H1 (cell line): Measurements from ENCODE around the gene TFB1M. TPM values are rescaled to one million over a fixed set of nuclear protein-coding genes. Genes with fewer than 3 reads are reported as not detected.

Experiments
- CTCF ChIA-PET: fragments of 300-600 bp; sonication (Branson Sonifier 250); formaldehyde crosslinking; loops from one replicate; lab custom pipeline; 2021; ENCODE audit not compliant: partially characterized antibody; lab: Charles Lee
- POLR2A ChIA-PET: fragments of 300-600 bp; sonication (Branson Sonifier 250); formaldehyde crosslinking; loops from one replicate; lab custom pipeline; 2021; ENCODE audit warnings: inconsistent platforms; ENCODE audit not compliant: partially characterized antibody; lab: Charles Lee
- DNase-seq, 2 experiments: peaks; one replicate each; pipeline versions ENCODE4 v3.0.0 to v3.0.0-alpha.2; 2010 to 2022; ENCODE audit warnings: low spot score in 2 of 2, low read depth in 1 of 2, mixed read lengths in 1 of 2
- FAIRE-seq: peaks from 2 replicates; lab custom pipeline; 2011; peaks lifted over from hg19 to GRCh38; lab: Jason Lieb, UNC
- H2AFZ ChIP-seq: 2 replicates; pipeline ENCODE4 v1.8.1; 2012; ENCODE audit warnings: low read length, inconsistent platforms
- H2AK5ac ChIP-seq: 2 replicates; pipeline ENCODE4 v1.6.1; 2013; ENCODE audit warnings: low read depth, low read length
- H2BK120ac ChIP-seq: replicated peaks from 2 replicates; pipeline ENCODE3; 2013; ENCODE audit warnings: low read depth, low read length, inconsistent platforms
- H2BK12ac ChIP-seq: 2 replicates; pipeline ENCODE4 v1.6.1; 2013; ENCODE audit warnings: low read depth, low read length
- H2BK15ac ChIP-seq: 2 replicates; pipeline ENCODE4 v1.6.1; 2013; ENCODE audit warnings: low read length
- H2BK20ac ChIP-seq: 2 replicates; pipeline ENCODE4 v1.6.1; 2013; ENCODE audit warnings: low read length
- H2BK5ac ChIP-seq: 2 replicates; pipeline ENCODE4 v1.6.1; 2013; ENCODE audit warnings: low read depth, low read length
- H3K14ac ChIP-seq: 2 replicates; pipeline ENCODE4 v1.6.1; 2013; ENCODE audit warnings: inconsistent platforms; ENCODE audit not compliant: insufficient read length
- H3K18ac ChIP-seq: 2 replicates; pipeline ENCODE4 v1.6.1; 2013; ENCODE audit warnings: low read length; ENCODE audit errors: extremely low read depth
- H3K23ac ChIP-seq: 2 replicates; pipeline ENCODE4 v1.6.1; 2013; ENCODE audit warnings: inconsistent platforms; ENCODE audit not compliant: insufficient read length
- H3K23me2 ChIP-seq: 2 replicates; pipeline ENCODE4 v1.6.1; 2013; ENCODE audit warnings: low read depth, low read length
- H3K27ac ChIP-seq: 2 replicates; pipeline ENCODE4 v1.6.1; 2011; ENCODE audit warnings: low read depth, low read length, inconsistent platforms
- H3K27me3 ChIP-seq, 4 experiments: replicated peaks in 1 of 4; 1 replicate in 1 of 4; 2 replicates in 3 of 4; pipeline versions ENCODE4 v1.6.1 to v1.8.1; 2011 to 2013; ENCODE audit warnings: low read length in 3 of 4, mild to moderate bottlenecking in 3 of 4, inconsistent platforms in 2 of 4, mixed read lengths in 2 of 4, moderate library complexity in 1 of 4; ENCODE audit not compliant: control insufficient read depth in 3 of 4, insufficient read depth in 3 of 4; ENCODE audit errors: extremely low read depth in 1 of 4
- H3K36me3 ChIP-seq, 4 experiments: 2 replicates each; pipeline versions ENCODE4 v1.6.1 to v1.8.1; 2011 to 2013; ENCODE audit warnings: mild to moderate bottlenecking in 4 of 4, low read length in 3 of 4, moderate library complexity in 2 of 4, control low read depth in 1 of 4, inconsistent platforms in 1 of 4; ENCODE audit not compliant: insufficient read depth in 4 of 4, control insufficient read depth in 2 of 4
- H3K4ac ChIP-seq: replicated peaks from 2 replicates; pipeline ENCODE3; 2013; ENCODE audit warnings: low read length, low read depth, mixed read lengths, inconsistent platforms; ENCODE audit not compliant: insufficient read length
- H3K4me1 ChIP-seq, 4 experiments: replicated peaks in 1 of 4; 1 replicate in 1 of 4; 2 replicates in 3 of 4; pipeline versions ENCODE4 v1.6.1 to v1.8.1; 2011 to 2013; ENCODE audit warnings: low read length in 3 of 4, inconsistent platforms in 2 of 4, mixed read lengths in 1 of 4; ENCODE audit not compliant: insufficient read depth in 4 of 4, control insufficient read depth in 3 of 4
- H3K4me2 ChIP-seq, 2 experiments: 2 replicates each; pipeline versions ENCODE4 v1.6.1 to v1.8.1; 2011 to 2013; ENCODE audit warnings: low read depth in 2 of 2, low read length in 2 of 2, control low read depth in 1 of 2, inconsistent platforms in 1 of 2, mild to moderate bottlenecking in 1 of 2; ENCODE audit not compliant: insufficient read depth in 1 of 2
- H3K4me3 ChIP-seq, 4 experiments: fragments of 200-600, 300-600 bp in 1 of 4; sonication (generic), shearing (Covaris generic), sonication (Bioruptor Twin) in 1 of 4; 2 replicates each; pipeline versions ENCODE4 v1.5.1 to v1.8.1; 2011 to 2016; ENCODE audit warnings: low read length in 4 of 4, low read depth in 3 of 4, control low read depth in 2 of 4, inconsistent platforms in 2 of 4, mild to moderate bottlenecking in 2 of 4, mixed read lengths in 1 of 4, moderate library complexity in 1 of 4; ENCODE audit not compliant: insufficient read depth in 2 of 4; ENCODE audit errors: extremely low read depth in 1 of 4
- H3K56ac ChIP-seq: replicated peaks from 2 replicates; pipeline ENCODE3; 2013; ENCODE audit warnings: low read depth, mild to moderate bottlenecking, mixed read lengths, low read length, inconsistent platforms; ENCODE audit not compliant: insufficient read length
- H3K79me1 ChIP-seq: 2 replicates; pipeline ENCODE4 v1.6.1; 2013; ENCODE audit warnings: low read depth, low read length, control low read depth
- H3K79me2 ChIP-seq, 2 experiments: 2 replicates each; pipeline versions ENCODE4 v1.6.1 to v1.8.1; 2012 to 2013; ENCODE audit warnings: low read length in 2 of 2, mild to moderate bottlenecking in 2 of 2, inconsistent platforms in 1 of 2; ENCODE audit not compliant: insufficient read depth in 2 of 2, control insufficient read depth in 1 of 2
- H3K9ac ChIP-seq, 4 experiments: replicated peaks in 1 of 4; 1 replicate in 1 of 4; 2 replicates in 3 of 4; pipeline versions ENCODE4 v1.6.1 to v1.8.1; 2011 to 2013; ENCODE audit warnings: low read depth in 3 of 4, low read length in 3 of 4, control low read depth in 2 of 4, mild to moderate bottlenecking in 2 of 4, moderate library complexity in 2 of 4, inconsistent platforms in 1 of 4; ENCODE audit errors: extremely low read depth in 1 of 4
- H3K9me3 ChIP-seq, 2 experiments: 2 replicates each; pipeline versions ENCODE4 v1.6.1 to v1.8.1; 2012 to 2013; ENCODE audit warnings: mild to moderate bottlenecking in 2 of 2, moderate library complexity in 2 of 2, control low read depth in 1 of 2, inconsistent platforms in 1 of 2, low read depth in 1 of 2, low read length in 1 of 2, mixed read lengths in 1 of 2; ENCODE audit not compliant: insufficient read depth in 2 of 2
- H4K20me1 ChIP-seq, 2 experiments: replicated peaks in 1 of 2; 2 replicates each; pipeline versions ENCODE3 to v1.8.1; 2011 to 2013; ENCODE audit warnings: inconsistent platforms in 2 of 2, low read length in 2 of 2, mild to moderate bottlenecking in 1 of 2; ENCODE audit not compliant: insufficient read depth in 2 of 2, control insufficient read depth in 1 of 2
- H4K5ac ChIP-seq: 2 replicates; pipeline ENCODE4 v1.6.1; 2013; ENCODE audit warnings: low read length, low read depth, mixed read lengths, inconsistent platforms; ENCODE audit not compliant: insufficient read length
- H4K8ac ChIP-seq: 2 replicates; pipeline ENCODE4 v1.8.0; 2013; ENCODE audit warnings: mild to moderate bottlenecking, moderate library complexity, low read length, inconsistent platforms; ENCODE audit not compliant: insufficient read depth; ENCODE audit errors: extremely low read depth
- H4K91ac ChIP-seq: replicated peaks from 2 replicates; pipeline ENCODE3; 2013; ENCODE audit warnings: low read length, mixed read lengths, inconsistent platforms; ENCODE audit not compliant: insufficient read length
- BACH1 ChIP-seq: IDR thresholded peaks from 2 replicates; pipeline ENCODE4 v1.6.1; 2012; ENCODE audit warnings: low read length, improper control_type of control experiment
- CBX8 ChIP-seq: fragments of 300-800, 300-1000 bp; sonication (generic); IDR thresholded peaks from 2 replicates; pipeline ENCODE4 v1.7.1; 2016; ENCODE audit warnings: low read depth, low read length, borderline replicate concordance
- CEBPB ChIP-seq: IDR thresholded peaks from 2 replicates; pipeline ENCODE4 v1.6.1; 2012; ENCODE audit warnings: low read depth, low read length
- CHD1 ChIP-seq: IDR thresholded peaks from 2 replicates; pipeline ENCODE4 v1.6.1; 2012; ENCODE audit warnings: low read depth, low read length, improper control_type of control experiment
- SP2 ChIP-seq: IDR thresholded peaks from 2 replicates; pipeline ENCODE4 v1.6.1; 2012; ENCODE audit warnings: mild to moderate bottlenecking, low read length, inconsistent platforms
- SP4 ChIP-seq: IDR thresholded peaks from 2 replicates; pipeline ENCODE4 v1.6.1; 2012; ENCODE audit warnings: low read length, inconsistent platforms
- TAF7 ChIP-seq: optimal IDR thresholded peaks from 2 replicates; pipeline ENCODE3; 2011; ENCODE audit warnings: low read depth, mild to moderate bottlenecking, inconsistent platforms, low read length, moderate library complexity, borderline replicate concordance
- WGBS, 2 experiments: shearing (Covaris generic) in 1 of 2; methylation state at CpG; one replicate each; pipeline versions ENCODE4 v1.1.6 to v1.1.7; 2013 to 2015; ENCODE audit warnings: low lambda C conversion rate in 2 of 2, mixed read lengths in 2 of 2, inconsistent platforms in 1 of 2, low coverage in 1 of 2, missing lambda C conversion rate in 1 of 2; ENCODE audit not compliant: insufficient replicate concordance in 2 of 2, insufficient coverage in 1 of 2, insufficient read length in 1 of 2; ENCODE audit errors: extremely low coverage in 1 of 2, missing lambda C conversion rate in 1 of 2; 5-methylcytosine and 5-hydroxymethylcytosine counted together
- polyA plus RNA-seq, 7 experiments: library from polyadenylated mRNA; depleted of rRNA in 3 of 7; stranded (reverse) in 5 of 7; unstranded in 2 of 7; fragments of >200 nt in 5 of 7; fragments of 200-250 nt in 2 of 7; gene quantifications; 1 replicate in 5 of 7; 2 replicates in 1 of 7; 4 replicates in 1 of 7; pipeline versions ENCODE4 v1.2.1 to v1.2.3, GENCODE V29; 2011 to 2013; ENCODE audit warnings: missing spikeins in 2 of 7, mixed read lengths in 2 of 7
- total RNA-seq: library from RNA; stranded (reverse); fragmentation: NEBNext Ultra II Directional; extraction: Animal tissue kit (Norgen Biotek cat#: 25700); gene quantifications from 2 replicates; pipeline ENCODE4 v1.2.1, GENCODE V29; 2021

The TFB1M gene
- total and polyA plus RNA-seq, 2 of the 8 experiments (the other 6 are each of a cell fraction or from before 2014, with no cell fraction given) = 28.2 to 49.4 TPM

DNA sequence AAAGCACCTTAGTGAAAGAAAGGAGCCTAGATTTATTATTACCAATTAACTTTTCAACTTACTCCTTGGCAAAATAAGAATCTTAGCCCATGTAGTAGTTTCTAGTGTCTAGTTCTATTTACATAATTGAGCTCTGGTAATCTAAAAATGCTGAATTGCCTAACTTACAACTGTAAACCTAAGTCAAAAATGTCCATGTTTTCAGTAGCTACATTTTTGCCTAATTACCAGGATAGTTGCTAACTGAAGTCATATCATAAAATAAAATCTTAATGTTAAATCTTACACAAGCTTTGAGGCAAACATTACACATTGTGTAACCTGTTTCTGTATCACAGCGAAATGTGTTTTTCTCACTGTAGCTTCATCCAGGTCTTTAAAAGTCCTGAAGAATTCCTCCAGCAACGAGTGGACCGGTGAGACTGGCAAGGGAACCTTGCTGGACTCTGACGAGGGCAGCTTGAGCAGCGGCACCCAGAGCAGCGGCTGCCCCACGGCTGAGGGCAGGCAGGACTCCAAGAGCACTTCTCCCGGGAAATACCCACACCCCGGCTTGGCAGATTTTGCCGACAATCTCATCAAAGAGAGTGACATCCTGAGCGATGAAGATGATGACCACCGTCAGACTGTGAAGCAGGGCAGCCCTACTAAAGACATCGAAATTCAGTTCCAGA, 58.0 kb downstream of the TFB1M start:
- H3K79me1 ChIP-seq = no peaks in the 10 kb centered on the region; the same call in 1 of the 2 replicates
- H3K4me3 ChIP-seq = no peak overlapping the region
- peaks cover 0 to 3% (median 3%) of the 10 kb centered on the region in 4 experiments; a peak in 2 of 7 replicates for H3K4me1 ChIP-seq
- no peak overlapping the region for H3K4me2 ChIP-seq
- no peaks in the 10 kb centered on the region for H3K9me3 ChIP-seq
- no peaks in the 10 kb centered on the region for H3K27me3 ChIP-seq
- no peak overlapping the region for H4K8ac ChIP-seq
- no peak overlapping the region for H2BK12ac ChIP-seq
- H2BK15ac ChIP-seq = no peak overlapping the region
- no peak overlapping the region for H2BK5ac ChIP-seq
- no peak overlapping the region for H4K91ac ChIP-seq
- H3K4ac ChIP-seq = no peak overlapping the region
- no peak overlapping the region for H2BK20ac ChIP-seq
- TF ChIP-seq TAF7 = no peak
- no peak for TF ChIP-seq BACH1
- TF ChIP-seq CHD1 = no peak
- TF ChIP-seq CBX8 = no peak
- no peak for TF ChIP-seq SP4
- TF ChIP-seq SP2 = no peak
- no peak for TF ChIP-seq CEBPB
- peaks cover 12 to 88% (median 45%) of the 10 kb centered on the region in 4 experiments for H3K36me3 ChIP-seq
- POLR2A ChIA-PET = interaction anchor here (0.7 kb wide), 1 partner anchor 792 kb away, joined by 3 read pairs; no protein-coding TSS in a partner anchor
- no peaks in the 10 kb centered on the region for H3K79me2 ChIP-seq
- FAIRE-seq (no peak), DNase-seq (no peak)
- H4K20me1 ChIP-seq = no peaks in the 10 kb centered on the region
- no peak overlapping the region for H3K23ac ChIP-seq
- H2BK120ac ChIP-seq = no peak overlapping the region
- no peak overlapping the region for H4K5ac ChIP-seq
- no peak overlapping the region for H3K18ac ChIP-seq
- H3K9ac ChIP-seq = no peak overlapping the region
- WGBS, 2 experiments = 88% methylated on average over 13 of the region's 13 CpGs; no CpG with 5 or more reads in 1 of the 2 experiments
- H2AK5ac ChIP-seq = no peak overlapping the region
- H3K23me2 ChIP-seq = no peaks in the 10 kb centered on the region
- CTCF ChIA-PET = interaction anchor here (0.7 to 0.8 kb wide), 2 partner anchors 10 to 467 kb away, joined by 3 to 6 read pairs; no protein-coding TSS in a partner anchor
- H2AFZ ChIP-seq = no peak overlapping the region
- H3K27ac ChIP-seq = no peak overlapping the region
- H3K56ac ChIP-seq = no peak overlapping the region
- H3K14ac ChIP-seq = no peak overlapping the region
